HCT116 (cell line): ENCODE data around the gene DOK6. TPM values are rescaled to one million over a fixed set of nuclear protein-coding genes. Genes with fewer than 3 reads are reported as not detected.

ENCODE experiments used
- ATAC-seq: fragments of 200-7000 bp; cut with Tn5 transposase; 2 replicates; pipeline ENCODE4 v1.9.1; 2020; ENCODE audit warnings: mild to moderate bottlenecking, moderate library complexity
- BruUV-seq: library from RNA; stranded (reverse); fragments of 400-500 nt; replicated peaks from 2 replicates; lab custom pipeline; 2021; lab: Mats Ljungman, UMichigan
- CTCF ChIA-PET: fragments of 300-600 bp; sonication (Branson Sonifier 250); formaldehyde crosslinking; loops from one replicate; lab custom pipeline; 2021; ENCODE audit warnings: antibody characterized with exemption; lab: Charles Lee
- POLR2A ChIA-PET: fragments of 300-600, 350-600 bp; sonication (Branson Sonifier 250); formaldehyde crosslinking; loops from one replicate; lab custom pipeline; 2021; ENCODE audit warnings: antibody characterized with exemption; lab: Charles Lee
- RAD21 ChIA-PET, 2 experiments: fragments of 300-600 bp; sonication (Branson Sonifier 250); formaldehyde crosslinking; loops; one replicate each; lab custom pipeline; 2023; ENCODE audit warnings: low total read pairs in 2 of 2; ENCODE audit not compliant: uncharacterized antibody in 2 of 2, unreplicated experiment in 2 of 2, low non-redundant PET in 1 of 2; lab: Charles Lee
- DNase-seq: peaks from one replicate; pipeline ENCODE4 v3.0.0-alpha.2; 2010; ENCODE audit warnings: low read depth, low spot score
- H2AFZ ChIP-seq: fragments of 200-600 bp; shearing (Covaris generic), sonication (generic); 2 replicates; pipeline ENCODE4 v1.6.1; 2017; ENCODE audit warnings: low read depth, mixed run types, mixed read lengths, antibody characterized with exemption, low read length; ENCODE audit not compliant: poor library complexity, severe bottlenecking
- H3K27ac ChIP-seq: 2 replicates; pipeline ENCODE4 v1.5.1; 2012; ENCODE audit warnings: low read depth, low read length
- H3K27me3 ChIP-seq: fragments of 200-600 bp; sonication (generic); 2 replicates; pipeline ENCODE4 v1.6.1; 2016; ENCODE audit warnings: mixed run types, low read length, mixed read lengths; ENCODE audit not compliant: insufficient read depth
- H3K36me3 ChIP-seq, 2 experiments: fragments of 200-500 bp in 1 of 2; fragments of 200-600 bp in 1 of 2; sonication (Bioruptor generic) in 1 of 2; sonication (generic) in 1 of 2; 2 replicates each; pipeline versions ENCODE4 v1.5.1 to v1.6.1; 2014 to 2016; ENCODE audit warnings: low read length in 2 of 2, inconsistent platforms in 1 of 2, mixed read lengths in 1 of 2, mixed run types in 1 of 2; ENCODE audit not compliant: insufficient read depth in 2 of 2, control insufficient read depth in 1 of 2
- H3K4me1 ChIP-seq, 2 experiments: fragments of 200-600 bp in 1 of 2; sonication (generic) in 1 of 2; 2 replicates each; pipeline versions ENCODE4 v1.5.1 to v1.6.1; 2012 to 2017; ENCODE audit warnings: low read length in 2 of 2, inconsistent platforms in 1 of 2, mild to moderate bottlenecking in 1 of 2, mixed read lengths in 1 of 2, mixed run types in 1 of 2, moderate library complexity in 1 of 2; ENCODE audit not compliant: insufficient read depth in 2 of 2, control insufficient read depth in 1 of 2
- H3K4me2 ChIP-seq: fragments of 200-600 bp; sonication (generic); 2 replicates; pipeline ENCODE4 v1.6.1; 2017; ENCODE audit warnings: mixed run types, low read length, mixed read lengths
- H3K4me3 ChIP-seq, 2 experiments: fragments of 200-600 bp in 1 of 2; sonication (generic) in 1 of 2; replicated peaks in 1 of 2; 2 replicates each; pipeline ENCODE4 v1.5.1; 2011 to 2016; ENCODE audit warnings: low read length in 2 of 2, control low read depth in 1 of 2, low read depth in 1 of 2, mild to moderate bottlenecking in 1 of 2, mixed read lengths in 1 of 2, mixed run types in 1 of 2
- H3K79me2 ChIP-seq: fragments of 200-600 bp; sonication (generic); 2 replicates; pipeline ENCODE4 v1.6.1; 2017; ENCODE audit warnings: mild to moderate bottlenecking, mixed run types, low read length, moderate library complexity, mixed read lengths; ENCODE audit not compliant: insufficient read depth
- H3K9ac ChIP-seq: fragments of 200-600 bp; sonication (generic); 2 replicates; pipeline ENCODE4 v1.6.1; 2016; ENCODE audit warnings: low read length, mixed read lengths
- H3K9me2 ChIP-seq: fragments of 200-600 bp; sonication (generic), shearing (Covaris generic); 2 replicates; pipeline ENCODE4 v1.6.1; 2017; ENCODE audit warnings: mixed run types, mild to moderate bottlenecking, moderate library complexity; ENCODE audit not compliant: insufficient read depth
- H3K9me3 ChIP-seq, 2 experiments: fragments of 200-500 bp in 1 of 2; fragments of 200-600 bp in 1 of 2; sonication (Bioruptor generic) in 1 of 2; sonication (generic) in 1 of 2; 2 replicates each; pipeline ENCODE4 v1.6.1; 2014 to 2017; ENCODE audit warnings: low read length in 2 of 2, mixed read lengths in 2 of 2, inconsistent platforms in 1 of 2, low read depth in 1 of 2, mild to moderate bottlenecking in 1 of 2, mixed run types in 1 of 2, moderate library complexity in 1 of 2; ENCODE audit not compliant: control insufficient read depth in 1 of 2, insufficient read depth in 1 of 2
- H4K20me1 ChIP-seq: fragments of 200-600 bp; sonication (generic), shearing (Covaris generic); 2 replicates; pipeline ENCODE4 v1.6.1; 2017; ENCODE audit warnings: mixed run types, mild to moderate bottlenecking, moderate library complexity; ENCODE audit not compliant: insufficient read depth
- ATF3 ChIP-seq: IDR thresholded peaks from 2 replicates; pipeline ENCODE4 v1.6.1; 2012
- CBX3 ChIP-seq: IDR thresholded peaks from 2 replicates; pipeline ENCODE4 v1.6.1; 2012; ENCODE audit warnings: low read depth
- EGR1 ChIP-seq: IDR thresholded peaks from 2 replicates; pipeline ENCODE4 v1.6.1; 2012; ENCODE audit warnings: low read depth
- EZH2 ChIP-seq: fragments of 200-600 bp; sonication (generic); IDR thresholded peaks from 2 replicates; pipeline ENCODE4 v1.6.1; 2017; ENCODE audit warnings: antibody characterized with exemption, mixed run types
- EZH2phosphoT487 ChIP-seq: fragments of 200-600 bp; IDR thresholded peaks from 2 replicates; pipeline ENCODE4 v1.6.1; 2018; ENCODE audit warnings: antibody characterized with exemption, borderline replicate concordance
- FOSL1 ChIP-seq: IDR thresholded peaks from 2 replicates; pipeline ENCODE4 v1.6.1; 2012; ENCODE audit warnings: low read depth
- JUND ChIP-seq: IDR thresholded peaks from 2 replicates; pipeline ENCODE4 v1.6.1; 2012
- POLR2AphosphoS5 ChIP-seq: IDR thresholded peaks from 2 replicates; pipeline ENCODE4 v1.6.1; 2011; ENCODE audit warnings: mild to moderate bottlenecking, low read depth, low read length, moderate library complexity
- RAD21 ChIP-seq: IDR thresholded peaks from 2 replicates; pipeline ENCODE4 v1.6.1; 2012; ENCODE audit warnings: low read depth, mild to moderate bottlenecking
- REST ChIP-seq: IDR thresholded peaks from 2 replicates; pipeline ENCODE4 v1.6.1; 2012; ENCODE audit warnings: low read depth
- SIN3A ChIP-seq: IDR thresholded peaks from 2 replicates; pipeline ENCODE4 v1.6.1; 2012; ENCODE audit warnings: low read depth
- TCF7L2 ChIP-seq: IDR thresholded peaks from 2 replicates; pipeline ENCODE4 v1.7.0; 2011; ENCODE audit warnings: borderline replicate concordance, inconsistent platforms; ENCODE audit not compliant: insufficient read depth, insufficient read length; ENCODE audit errors: extremely low read depth
- YY1 ChIP-seq: IDR thresholded peaks from 2 replicates; pipeline ENCODE4 v1.6.1; 2011; ENCODE audit warnings: low read length, low read depth, moderate library complexity, mild to moderate bottlenecking; ENCODE audit not compliant: insufficient replicate concordance; ENCODE audit errors: extremely low read depth
- ZBTB33 ChIP-seq: IDR thresholded peaks from 2 replicates; pipeline ENCODE4 v1.6.1; 2011; ENCODE audit warnings: mild to moderate bottlenecking, low read length, moderate library complexity; ENCODE audit not compliant: insufficient replicate concordance; ENCODE audit errors: extremely low read depth
- ZNF274 ChIP-seq: fragments of 200-500 bp; sonication (Bioruptor generic); IDR thresholded peaks from 2 replicates; pipeline ENCODE4 v1.6.1; 2014; ENCODE audit warnings: mild to moderate bottlenecking, low read depth, low read length, inconsistent platforms
- intact Hi-C: fragments of 100-400 bp; cut with micrococcal nuclease; formaldehyde crosslinking; loops from 2 replicates; pipeline ENCODE4 v1.10.0; 2022
- total RNA-seq: library from RNA; stranded (reverse); gene quantifications from one replicate; pipeline ENCODE4 v1.2.1, GENCODE V29; 2021; ENCODE audit not compliant: unreplicated experiment

Gene DOK6
- total RNA-seq, 1 experiment from 2014 or later = not detected

GRCh38 chr18:69777248-69777647 is 376.6 kb downstream of the DOK6 start:
- ATAC-seq (no peak), DNase-seq (no peak)
- Histone ChIP-seq H3K27ac (no peak overlapping the region), H3K4me1 (no peaks in the 10 kb centered on the region), H4K20me1 (no peaks in the 10 kb centered on the region), H3K4me3 (no peak overlapping the region), H3K4me2 (no peak overlapping the region), H3K9me3 (no peaks in the 10 kb centered on the region), H3K27me3 (no peaks in the 10 kb centered on the region), H2AFZ (no peak overlapping the region), H3K9me2 (no peaks in the 10 kb centered on the region), H3K79me2 (no peaks in the 10 kb centered on the region), H3K36me3 (no peaks in the 10 kb centered on the region), H3K9ac (no peak overlapping the region)
- intact Hi-C loops = no loop called here
- BruUV-seq = no TSS peak
- no peak for TF ChIP-seq RAD21
- TF ChIP-seq EZH2phosphoT487 = no peak
- RAD21 ChIA-PET = no interaction called here
- POLR2A ChIA-PET = no interaction called here
- CTCF ChIA-PET = no interaction called here

GRCh38 chr18:69778680-69779079 is 378.0 kb downstream of the DOK6 start:
- no peak for TF ChIP-seq RAD21
- no peak for TF ChIP-seq SIN3A
- TF ChIP-seq ATF3 = no peak
- TF ChIP-seq ZNF274 = no peak
- no peak for TF ChIP-seq ZBTB33
- no peak for TF ChIP-seq EZH2
- TF ChIP-seq FOSL1 = no peak
- no peak for TF ChIP-seq EGR1
- TF ChIP-seq YY1 = no peak
- no peak for TF ChIP-seq TCF7L2
- TF ChIP-seq REST = no peak
- TF ChIP-seq CBX3 = no peak
- no peak for TF ChIP-seq JUND
- TF ChIP-seq POLR2AphosphoS5 = no peak
- Histone ChIP-seq H3K4me1 (no peaks in the 10 kb centered on the region), H3K27ac (no peak overlapping the region), H3K9me2 (no peaks in the 10 kb centered on the region), H3K9ac (no peak overlapping the region), H3K27me3 (no peaks in the 10 kb centered on the region), H2AFZ (no peak overlapping the region), H4K20me1 (no peaks in the 10 kb centered on the region), H3K9me3 (no peaks in the 10 kb centered on the region), H3K79me2 (no peaks in the 10 kb centered on the region), H3K36me3 (no peaks in the 10 kb centered on the region), H3K4me2 (no peak overlapping the region), H3K4me3 (no peak overlapping the region)
- BruUV-seq = no TSS peak
- CTCF ChIA-PET = no interaction called here
- RAD21 ChIA-PET = no interaction called here
- intact Hi-C loops = no loop called here
- no peak for DNase-seq
- POLR2A ChIA-PET = no interaction called here
- no peak for ATAC-seq
